GM10266 (cell line): ENCODE measurements around the gene KCNQ1OT1.

Source experiments
- DNase-seq: peaks from one replicate; pipeline ENCODE4 v3.0.0; 2012; ENCODE audit errors: extremely low spot score
- TF ChIP-seq, protein P1 (sequence below): IDR thresholded peaks from 2 replicates; pipeline ENCODE4 v1.5.1; 2012; ENCODE audit warnings: mild to moderate bottlenecking, low read depth; ENCODE audit not compliant: control insufficient read depth, insufficient read depth; ENCODE audit errors: missing control alignments

Gene KCNQ1OT1

GRCh38 chr11:2631161-2631560 lies 68.6 kb downstream of the KCNQ1OT1 start:
- TF ChIP-seq, protein P1, sequence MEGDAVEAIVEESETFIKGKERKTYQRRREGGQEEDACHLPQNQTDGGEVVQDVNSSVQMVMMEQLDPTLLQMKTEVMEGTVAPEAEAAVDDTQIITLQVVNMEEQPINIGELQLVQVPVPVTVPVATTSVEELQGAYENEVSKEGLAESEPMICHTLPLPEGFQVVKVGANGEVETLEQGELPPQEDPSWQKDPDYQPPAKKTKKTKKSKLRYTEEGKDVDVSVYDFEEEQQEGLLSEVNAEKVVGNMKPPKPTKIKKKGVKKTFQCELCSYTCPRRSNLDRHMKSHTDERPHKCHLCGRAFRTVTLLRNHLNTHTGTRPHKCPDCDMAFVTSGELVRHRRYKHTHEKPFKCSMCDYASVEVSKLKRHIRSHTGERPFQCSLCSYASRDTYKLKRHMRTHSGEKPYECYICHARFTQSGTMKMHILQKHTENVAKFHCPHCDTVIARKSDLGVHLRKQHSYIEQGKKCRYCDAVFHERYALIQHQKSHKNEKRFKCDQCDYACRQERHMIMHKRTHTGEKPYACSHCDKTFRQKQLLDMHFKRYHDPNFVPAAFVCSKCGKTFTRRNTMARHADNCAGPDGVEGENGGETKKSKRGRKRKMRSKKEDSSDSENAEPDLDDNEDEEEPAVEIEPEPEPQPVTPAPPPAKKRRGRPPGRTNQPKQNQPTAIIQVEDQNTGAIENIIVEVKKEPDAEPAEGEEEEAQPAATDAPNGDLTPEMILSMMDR, result no peak
- no peak for DNase-seq

DNA sequence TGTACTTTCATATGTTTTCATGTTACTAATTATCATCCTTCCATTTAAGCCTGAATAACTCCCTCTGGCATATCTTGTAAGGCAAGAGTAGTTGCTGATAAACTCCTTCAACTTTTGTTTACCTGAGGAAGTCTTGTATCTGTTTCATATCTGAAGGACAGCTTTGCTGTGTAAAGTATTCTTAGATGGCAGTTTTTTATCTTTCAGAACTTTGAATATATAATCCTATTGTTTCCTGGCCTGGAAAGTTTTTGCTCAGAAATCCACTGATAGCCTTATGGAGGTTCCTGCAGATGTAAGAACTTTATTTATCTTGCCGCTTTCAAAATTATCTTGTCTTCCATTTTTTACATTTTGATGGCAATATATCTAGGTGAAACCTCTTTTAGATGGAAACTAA lies 69.1 kb downstream of the KCNQ1OT1 start:
- DNase-seq, result no peak
- TF ChIP-seq, protein P1, result no peak

GRCh38 chr11:2625183-2625582 lies 74.6 kb downstream of the KCNQ1OT1 start:
- TF ChIP-seq, protein P1, result no peak
- DNase-seq, result no peak

DNA sequence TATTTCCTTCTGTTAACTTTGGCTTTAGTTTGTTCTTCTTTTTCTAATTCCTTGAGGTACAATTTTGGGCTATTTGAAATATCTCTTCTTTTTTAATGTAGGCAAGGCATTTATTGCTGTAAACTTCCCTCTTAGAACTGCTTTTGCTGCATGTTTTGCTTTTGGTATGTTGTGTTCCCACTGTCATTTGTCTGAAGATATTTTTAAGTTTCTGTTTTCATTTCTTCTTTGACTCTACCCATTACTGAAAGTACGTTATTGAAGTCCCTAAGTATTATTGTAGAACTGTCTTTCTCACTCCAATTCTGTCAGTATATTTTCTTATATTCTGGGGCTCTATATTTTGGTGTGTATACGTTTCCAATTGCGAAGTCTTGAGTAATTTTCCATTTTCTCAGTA lies 77.9 kb downstream of the KCNQ1OT1 start:
- TF ChIP-seq, protein P1, result no peak
- DNase-seq, result peak; percentile 14

GRCh38 chr11:2612884-2613571 lies 86.8 kb downstream of the KCNQ1OT1 start:
- TF ChIP-seq, protein P1, result no peak
- no peak for DNase-seq

DNA sequence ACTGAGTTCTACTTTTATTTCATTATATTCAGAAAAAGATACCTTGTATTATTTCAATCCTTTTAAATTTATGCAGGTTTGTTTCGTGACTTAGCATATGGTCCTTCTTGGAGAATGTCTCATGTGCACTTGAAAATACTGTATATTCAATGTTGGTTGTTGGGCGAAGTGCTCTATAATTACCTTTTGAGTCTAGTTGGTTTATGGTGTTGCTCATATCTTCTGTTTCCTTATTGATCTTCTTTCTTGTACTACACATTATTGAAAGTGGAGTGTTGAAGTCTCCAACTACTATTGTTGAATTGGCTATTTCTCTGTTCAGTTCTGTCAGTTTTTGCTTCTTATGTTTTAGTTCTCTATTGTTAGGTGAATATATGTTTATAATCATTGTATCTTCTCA lies 90.4 kb downstream of the KCNQ1OT1 start:
- TF ChIP-seq, protein P1, result no peak
- no peak for DNase-seq

- DNase-seq, result no peak
- TF ChIP-seq, protein P1, result no peak
Measured at GRCh38 chr11:2599561-2600189, 100.1 kb downstream of the KCNQ1OT1 start.
